GM19438 (cell line): ENCODE data around the gene C14orf132.
"Not testable (repeated sequence)": the region's sequence is repeated elsewhere in the genome, so short reads cannot be mapped to it uniquely, and the experiment has no call there.

Experiments used
- ATAC-seq: cut with Tn5 transposase; IDR thresholded peaks from one replicate; pipeline ENCODE4 v1.9.1; 2021; ENCODE audit warnings: low read depth; ENCODE audit not compliant: unreplicated experiment

Gene C14orf132

GRCh38 chr14:96058576-96059200 is 19.5 kb downstream of the C14orf132 start:
- no peak for ATAC-seq

GRCh38 chr14:96059519-96060135 is 20.5 kb downstream of the C14orf132 start:
- no peak for ATAC-seq

GRCh38 chr14:96060186-96060933 is 21.2 kb downstream of the C14orf132 start:
- ATAC-seq = no peak

GRCh38 chr14:96062010-96062409 is 22.8 kb downstream of the C14orf132 start:
- no peak for ATAC-seq

- ATAC-seq = no peak
Observed at GRCh38 chr14:96062506-96062905, 23.3 kb downstream of the C14orf132 start.

- ATAC-seq = no peak
Observed at GRCh38 chr14:96064866-96065265, 25.7 kb downstream of the C14orf132 start.

GRCh38 chr14:96065661-96066459 is 26.7 kb downstream of the C14orf132 start:
- no peak for ATAC-seq

GRCh38 chr14:96066976-96067375 is 27.8 kb downstream of the C14orf132 start:
- ATAC-seq = no peak

GRCh38 chr14:96067985-96068930 is 29.1 kb downstream of the C14orf132 start:
- ATAC-seq = no peak

GRCh38 chr14:96069421-96069820 is 30.3 kb downstream of the C14orf132 start:
- no peak for ATAC-seq

GRCh38 chr14:96071561-96071960 is 32.4 kb downstream of the C14orf132 start:
- no peak for ATAC-seq

- ATAC-seq = no peak
Observed at GRCh38 chr14:96072076-96072475, 32.9 kb downstream of the C14orf132 start.

- ATAC-seq = no peak
Observed at GRCh38 chr14:96072746-96073145, 33.6 kb downstream of the C14orf132 start.

GRCh38 chr14:96073260-96074039 is 34.3 kb downstream of the C14orf132 start:
- ATAC-seq = not testable (repeated sequence)

GRCh38 chr14:96077983-96078624 is 38.9 kb downstream of the C14orf132 start:
- ATAC-seq = no peak

- no peak for ATAC-seq
Observed at GRCh38 chr14:96078625-96079016, 39.5 kb downstream of the C14orf132 start.

GRCh38 chr14:96079066-96079465 is 39.9 kb downstream of the C14orf132 start:
- ATAC-seq = no peak

- no peak for ATAC-seq
Observed at GRCh38 chr14:96080571-96080970, 41.4 kb downstream of the C14orf132 start.

GRCh38 chr14:96081224-96081623 is 42.1 kb downstream of the C14orf132 start:
- no peak for ATAC-seq
